ENCODE data around the gene ZNF324B.

GRCh38 chr19:58439576-58440554, 11.6 kb upstream of the ZNF324B start, which contains the start of gene ZNF132:
- TF ChIP-seq CTCF (conservative IDR thresholded peaks at IDR 0.05) (no peak), ZFX (IDR thresholded peaks at IDR 0.05) (no peak)

Measured in C4-2B (cell line).